Uterus (tissue), 2 donors: ENCODE results near the gene SIK2.

Experiments used
- CTCF ChIP-seq, 4 experiments: fragments of 200-600 bp in 2 of 4; fragments of 450-650 bp in 2 of 4; sonication (generic) in 2 of 4; IDR thresholded peaks; one replicate each; pipeline ENCODE4 v1.5.1; 2016 to 2019; ENCODE audit warnings: antibody characterized with exemption in 4 of 4, mild to moderate bottlenecking in 2 of 4, moderate library complexity in 1 of 4
- POLR2A ChIP-seq, 2 donors: fragments of 450-650 bp; IDR thresholded peaks; one replicate each; pipeline ENCODE4 v1.6.1; 2016; ENCODE audit warnings: antibody characterized with exemption in 2 of 2, mild to moderate bottlenecking in 1 of 2, moderate library complexity in 1 of 2

DNA sequence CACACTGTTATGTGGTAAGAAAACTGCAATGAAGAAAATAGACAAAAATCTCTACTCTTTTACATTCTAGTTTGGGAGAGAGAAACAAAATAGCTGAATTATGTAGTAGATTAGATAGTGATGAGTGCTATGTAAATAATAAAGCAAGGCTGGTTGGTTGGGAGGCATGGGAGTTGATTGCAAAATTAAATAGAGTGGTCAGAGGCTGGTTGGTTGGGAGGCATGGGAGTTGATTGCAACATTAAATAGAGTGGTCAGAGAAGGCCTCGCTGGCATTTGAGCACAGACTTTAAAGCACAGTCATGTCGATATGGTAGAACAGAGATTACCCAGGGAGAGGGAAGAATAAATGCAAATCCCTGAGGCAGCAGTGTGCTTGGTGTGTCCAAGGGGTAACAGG lies 22.4 kb downstream of the SIK2 start:
- TF ChIP-seq CTCF (IDR thresholded peaks at IDR 0.05) = no peak
- no peak for TF ChIP-seq POLR2A (IDR thresholded peaks at IDR 0.05)
